ENCODE results near the gene FBRSL1.

Gene FBRSL1

GRCh38 chr12:132507161-132507538, 17.2 kb downstream of the FBRSL1 start:
- no peak overlapping the region for H3K4me3 ChIP-seq (ENCODE audit: control insufficient read depth, low read depth, low read length)
- DNase-seq (ENCODE audit: low read depth), result no peak
- no peak for TF ChIP-seq CTCF (IDR thresholded peaks at IDR 0.05; ENCODE audit: control insufficient read depth, insufficient read depth, low read depth, low read length, missing control alignments)

GRCh38 chr12:132507656-132508490, 17.9 kb downstream of the FBRSL1 start:
- no peak overlapping the region for H3K4me3 ChIP-seq (ENCODE audit: control insufficient read depth, low read depth, low read length)
- no peak for TF ChIP-seq CTCF (IDR thresholded peaks at IDR 0.05; ENCODE audit: control insufficient read depth, insufficient read depth, low read depth, low read length, missing control alignments)
- no peak for DNase-seq (ENCODE audit: low read depth)

- no peak for TF ChIP-seq CTCF (IDR thresholded peaks at IDR 0.05; ENCODE audit: control insufficient read depth, insufficient read depth, low read depth, low read length, missing control alignments)
- DNase-seq (ENCODE audit: low read depth), result no peak
- no peak overlapping the region for H3K4me3 ChIP-seq (ENCODE audit: control insufficient read depth, low read depth, low read length)
Observed at GRCh38 chr12:132508491-132508740, 18.5 kb downstream of the FBRSL1 start.

- H3K4me3 ChIP-seq (ENCODE audit: control insufficient read depth, low read depth, low read length), result no peak overlapping the region
- no peak for TF ChIP-seq CTCF (IDR thresholded peaks at IDR 0.05; ENCODE audit: control insufficient read depth, insufficient read depth, low read depth, low read length, missing control alignments)
- DNase-seq (ENCODE audit: low read depth), result no peak
Observed at GRCh38 chr12:132508860-132509732, 19.1 kb downstream of the FBRSL1 start.

GRCh38 chr12:132510111-132510724, 20.3 kb downstream of the FBRSL1 start:
- DNase-seq (ENCODE audit: low read depth), result no peak
- no peak overlapping the region for H3K4me3 ChIP-seq (ENCODE audit: control insufficient read depth, low read depth, low read length)
- no peak for TF ChIP-seq CTCF (IDR thresholded peaks at IDR 0.05; ENCODE audit: control insufficient read depth, insufficient read depth, low read depth, low read length, missing control alignments)

GRCh38 chr12:132510746-132511477, 21.0 kb downstream of the FBRSL1 start:
- no peak for DNase-seq (ENCODE audit: low read depth)
- no peak overlapping the region for H3K4me3 ChIP-seq (ENCODE audit: control insufficient read depth, low read depth, low read length)
- TF ChIP-seq CTCF (IDR thresholded peaks at IDR 0.05; ENCODE audit: control insufficient read depth, insufficient read depth, low read depth, low read length, missing control alignments), result no peak
